GM12878 (cell line): ENCODE measurements around the gene PRKAG2. TPM values are rescaled to one million over a fixed set of nuclear protein-coding genes. Genes with fewer than 3 reads are reported as not detected.

Source experiments
- ATAC-seq: fragments of 200-7000 bp; cut with Tn5 transposase; 3 replicates; pipeline ENCODE4 v1.9.1; 2020; ENCODE audit warnings: mild to moderate bottlenecking, moderate library complexity
- BruUV-seq: library from RNA; stranded (reverse); fragments of 400-500 nt; replicated peaks from 2 replicates; lab custom pipeline; 2021; lab: Mats Ljungman, UMichigan
- CTCF ChIA-PET: fragments of 300-600 bp; sonication (Branson Sonifier 250); formaldehyde crosslinking; extraction: SDS; loops from one replicate; lab custom pipeline; 2021; ENCODE audit warnings: inconsistent platforms; lab: Yijun Ruan, JAX
- POLR2A ChIA-PET: fragments of 350-600 bp; formaldehyde crosslinking; extraction: SDS; loops from one replicate; lab custom pipeline; 2021; ENCODE audit warnings: inconsistent platforms; lab: Charles Lee
- RAD21 ChIA-PET: fragments of 300-600 bp; sonication (Branson Sonifier 250); formaldehyde crosslinking; loops from one replicate; lab custom pipeline; 2023; ENCODE audit warnings: antibody characterized with exemption; ENCODE audit not compliant: unreplicated experiment; lab: Charles Lee
- SMC1A ChIA-PET: fragments of 300-600 bp; sonication (Branson Sonifier 250); formaldehyde crosslinking; loops from one replicate; lab custom pipeline; 2023; ENCODE audit not compliant: unreplicated experiment, uncharacterized antibody; lab: Charles Lee
- DNase-seq: peaks from one replicate; pipeline ENCODE4 v3.0.0-alpha.2; 2011; ENCODE audit warnings: low read depth, low spot score
- FAIRE-seq: peaks from 3 replicates; lab custom pipeline; 2011; peaks lifted over from hg19 to GRCh38; lab: Jason Lieb, UNC
- H2AFZ ChIP-seq: 2 replicates; pipeline ENCODE4 v1.6.0; 2011; ENCODE audit warnings: low read depth, low read length, control low read depth; ENCODE audit not compliant: control insufficient read depth
- H3K27ac ChIP-seq: 2 replicates; pipeline ENCODE4 v1.5.1; 2011; ENCODE audit warnings: control low read depth; ENCODE audit not compliant: control insufficient read depth, insufficient read depth
- H3K27me3 ChIP-seq, 2 experiments: replicated peaks in 1 of 2; 2 replicates each; pipeline versions ENCODE4 v1.6.0 to v1.6.1; 2011; ENCODE audit warnings: low read length in 1 of 2; ENCODE audit not compliant: control insufficient read depth in 2 of 2, insufficient read depth in 2 of 2
- H3K36me3 ChIP-seq, 2 experiments: 2 replicates each; pipeline ENCODE4 v1.5.1; 2011; ENCODE audit warnings: low read length in 1 of 2; ENCODE audit not compliant: control insufficient read depth in 2 of 2, insufficient read depth in 2 of 2
- H3K4me1 ChIP-seq: 2 replicates; pipeline ENCODE4 v1.6.1; 2011; ENCODE audit warnings: mild to moderate bottlenecking, low read length, moderate library complexity, mixed read lengths; ENCODE audit not compliant: control insufficient read depth, insufficient read depth
- H3K4me2 ChIP-seq: 2 replicates; pipeline ENCODE4 v1.6.0; 2011; ENCODE audit warnings: control low read depth; ENCODE audit not compliant: control insufficient read depth, insufficient read depth
- H3K4me3 ChIP-seq: fragments of 200-600 bp; sonication (generic); 2 replicates; pipeline ENCODE4 v1.5.1; 2016
- H3K79me2 ChIP-seq: 2 replicates; pipeline ENCODE4 v1.6.0; 2011; ENCODE audit warnings: low read length; ENCODE audit not compliant: control insufficient read depth, insufficient read depth
- H3K9ac ChIP-seq: 2 replicates; pipeline ENCODE4 v1.8.0; 2011; ENCODE audit warnings: low read length, control low read depth, mixed read lengths; ENCODE audit not compliant: control insufficient read depth, insufficient read depth
- H3K9me3 ChIP-seq: replicated peaks from 3 replicates; pipeline ENCODE4 v1.5.1; 2011; ENCODE audit warnings: mild to moderate bottlenecking, low read length; ENCODE audit not compliant: control insufficient read depth, insufficient read depth
- H4K20me1 ChIP-seq: 2 replicates; pipeline ENCODE4 v1.6.0; 2011; ENCODE audit not compliant: control insufficient read depth, insufficient read depth
- ASH2L ChIP-seq: fragments of 300-600, 200-600 bp; sonication (generic); IDR thresholded peaks from 2 replicates; pipeline ENCODE4 v1.6.1; 2017; ENCODE audit warnings: low read depth, mild to moderate bottlenecking, borderline replicate concordance
- ATF7 ChIP-seq: fragments of 450-650 bp; IDR thresholded peaks from 2 replicates; pipeline ENCODE4 v1.6.1; 2016; ENCODE audit warnings: low read depth, mild to moderate bottlenecking
- FOXM1 ChIP-seq: IDR thresholded peaks from 2 replicates; pipeline ENCODE4 v1.6.1; 2012; ENCODE audit warnings: low read depth, mild to moderate bottlenecking, inconsistent platforms, low read length, moderate library complexity
- IRF4 ChIP-seq: IDR thresholded peaks from 2 replicates; pipeline ENCODE4 v1.6.1; 2011; ENCODE audit warnings: low read depth, low read length
- NFYA ChIP-seq: IDR thresholded peaks from 2 replicates; pipeline ENCODE4 v1.6.1; 2011; ENCODE audit warnings: low read depth, mild to moderate bottlenecking, low read length, improper control_type of control experiment, borderline replicate concordance
- PKNOX1 ChIP-seq: fragments of 450-650 bp; IDR thresholded peaks from 2 replicates; pipeline ENCODE4 v1.6.1; 2016; ENCODE audit warnings: mild to moderate bottlenecking
- RELA ChIP-seq: fragments of 450-650 bp; IDR thresholded peaks from 2 replicates; pipeline ENCODE4 v1.8.0; 2014; ENCODE audit warnings: borderline replicate concordance; ENCODE audit not compliant: partially characterized antibody
- STAT1 ChIP-seq: fragments of 450-650 bp; conservative IDR thresholded peaks from 2 replicates; pipeline ENCODE4 v1.6.1; 2014; ENCODE audit warnings: antibody characterized with exemption, mild to moderate bottlenecking
- WGBS: methylation state at CpG from one replicate; pipeline ENCODE4 v1.1.6; 2016; ENCODE audit warnings: low lambda C conversion rate; ENCODE audit not compliant: insufficient replicate concordance, insufficient coverage; ENCODE audit errors: missing lambda C conversion rate; 5-methylcytosine and 5-hydroxymethylcytosine counted together
- in situ Hi-C: fragments of 300-500 bp; cut with MboI; formaldehyde crosslinking; loops from 9 replicates; pipeline ENCODE4 v1.14.3; 2018; ENCODE audit warnings: mixed read lengths
- intact Hi-C: fragments of 100-400 bp; cut with micrococcal nuclease; formaldehyde crosslinking; loops from one replicate; pipeline ENCODE4 v1.14.2; 2022; ENCODE audit not compliant: unreplicated experiment
- polyA plus RNA-seq, 11 experiments: library from polyadenylated mRNA; depleted of rRNA in 4 of 11; unstranded in 6 of 11; stranded (reverse) in 5 of 11; fragments of >200 nt; fragmentation: Nextera tagmentation in 4 of 11; fragmentation: Illumina TruSeq in 1 of 11; extraction: Ambion mirVana in 4 of 11; extraction: Trizol in 1 of 11; gene quantifications; 1 replicate in 1 of 11; 2 replicates in 10 of 11; pipeline versions ENCODE4 v1.2.1 to v1.2.3, GENCODE V29; 2011 to 2016; ENCODE audit warnings: inconsistent platforms in 2 of 11, missing spikeins in 2 of 11, low read depth in 1 of 11
- total RNA-seq, 4 experiments: library from RNA; depleted of rRNA in 3 of 4; stranded (reverse); fragments of >200 nt in 3 of 4; fragmentation: Illumina TruSeq in 1 of 4; extraction: Trizol in 1 of 4; gene quantifications; 2 replicates each; pipeline versions ENCODE4 v1.2.1 to v1.2.3, GENCODE V29; 2013 to 2021

PRKAG2 gene
- total and polyA plus RNA-seq, 10 of the 15 experiments (the other 5 are each of a cell fraction or from before 2014, with no cell fraction given), result 3.4 to 8.9 (median 6.8) TPM

- H3K9me3 ChIP-seq, result no peaks in the 10 kb centered on the region
- ChIA-PET CTCF (interaction anchor here (0.7 kb wide), 1 partner anchor 89 kb away, joined by 3 read pairs; no protein-coding TSS in a partner anchor), RAD21 (no interaction called here), POLR2A (interaction anchor here (0.6 kb wide), 1 partner anchor 283 kb away, joined by 4 read pairs; no protein-coding TSS in a partner anchor), SMC1A (no interaction called here)
- ATAC-seq, result no peak
- no TSS peak for BruUV-seq
- no peak overlapping the region for H3K4me2 ChIP-seq
- no peak overlapping the region for H3K27ac ChIP-seq
- no peak overlapping the region for H3K4me3 ChIP-seq
- H3K27me3 ChIP-seq, result no peaks in the 10 kb centered on the region; a peak in 1 of 4 replicates
- no peaks in the 10 kb centered on the region for H3K36me3 ChIP-seq
- no peak for FAIRE-seq
- TF ChIP-seq FOXM1 (no peak), PKNOX1 (no peak), RELA (no peak), STAT1 (no peak), IRF4 (no peak), NFYA (no peak), ATF7 (no peak), ASH2L (no peak)
- in situ Hi-C loops, result no loop called here
- no peak overlapping the region for H3K9ac ChIP-seq
- H3K4me1 ChIP-seq, result no peaks in the 10 kb centered on the region
- H3K79me2 ChIP-seq, result no peaks in the 10 kb centered on the region
- H4K20me1 ChIP-seq, result no peaks in the 10 kb centered on the region
- DNase-seq, result no peak
- WGBS, result 44% methylated on average over 5 of the region's 5 CpGs
- no peak overlapping the region for H2AFZ ChIP-seq
- intact Hi-C loops, result no loop called here
These were observed 216.8 kb downstream of the PRKAG2 start for GRCh38 chr7:151660141-151660540.
